ENCODE data around the gene CHD1L. TPM values are rescaled to one million over a fixed set of nuclear protein-coding genes. Genes with fewer than 3 reads are reported as not detected.

The CHD1L gene
- total and polyA plus RNA-seq, 2 of the 13 experiments (the other 11 are each of a cell fraction or from before 2014, with no cell fraction given) = 74.3 to 111 TPM

DNA sequence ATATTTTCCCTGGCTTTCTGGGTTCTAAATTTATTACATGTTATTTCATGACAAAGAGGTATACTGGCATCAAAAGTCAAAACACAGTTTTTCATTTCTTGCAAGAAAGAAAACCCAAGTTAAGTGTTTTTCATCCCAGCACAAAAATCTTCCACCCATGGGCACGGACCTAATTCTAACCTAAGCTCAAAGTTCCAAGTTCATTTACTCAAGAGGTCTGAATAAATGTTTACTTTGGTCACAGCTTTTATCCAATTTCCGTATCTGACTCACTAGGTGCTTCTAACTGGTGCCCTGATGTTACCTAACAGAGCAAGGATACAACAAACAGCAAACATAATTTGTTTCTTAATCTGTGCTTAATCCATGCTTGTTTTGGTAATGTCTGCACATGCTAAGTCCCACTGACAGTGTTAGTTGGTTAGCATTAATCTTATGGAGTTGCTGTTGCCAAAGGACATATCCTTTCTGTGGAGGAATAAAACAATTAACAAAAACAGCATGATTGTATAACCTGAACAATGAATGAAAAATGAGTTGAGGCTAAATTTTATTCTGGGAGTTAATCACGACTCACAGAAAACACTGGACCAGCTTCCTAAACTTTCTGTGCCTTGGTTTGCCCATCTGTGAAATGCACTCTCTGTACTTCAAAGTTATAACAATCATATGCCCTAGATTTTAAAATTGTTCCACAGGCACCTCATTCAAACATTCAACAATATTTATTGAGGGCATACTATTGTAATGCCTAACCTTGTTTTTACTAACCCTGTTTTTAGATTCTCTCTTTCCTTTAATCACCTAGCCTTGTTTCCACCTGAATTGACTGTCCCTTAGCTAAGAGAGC, 4.2 kb upstream of the CHD1L start (continued):
- TF ChIP-seq, protein P1, sequence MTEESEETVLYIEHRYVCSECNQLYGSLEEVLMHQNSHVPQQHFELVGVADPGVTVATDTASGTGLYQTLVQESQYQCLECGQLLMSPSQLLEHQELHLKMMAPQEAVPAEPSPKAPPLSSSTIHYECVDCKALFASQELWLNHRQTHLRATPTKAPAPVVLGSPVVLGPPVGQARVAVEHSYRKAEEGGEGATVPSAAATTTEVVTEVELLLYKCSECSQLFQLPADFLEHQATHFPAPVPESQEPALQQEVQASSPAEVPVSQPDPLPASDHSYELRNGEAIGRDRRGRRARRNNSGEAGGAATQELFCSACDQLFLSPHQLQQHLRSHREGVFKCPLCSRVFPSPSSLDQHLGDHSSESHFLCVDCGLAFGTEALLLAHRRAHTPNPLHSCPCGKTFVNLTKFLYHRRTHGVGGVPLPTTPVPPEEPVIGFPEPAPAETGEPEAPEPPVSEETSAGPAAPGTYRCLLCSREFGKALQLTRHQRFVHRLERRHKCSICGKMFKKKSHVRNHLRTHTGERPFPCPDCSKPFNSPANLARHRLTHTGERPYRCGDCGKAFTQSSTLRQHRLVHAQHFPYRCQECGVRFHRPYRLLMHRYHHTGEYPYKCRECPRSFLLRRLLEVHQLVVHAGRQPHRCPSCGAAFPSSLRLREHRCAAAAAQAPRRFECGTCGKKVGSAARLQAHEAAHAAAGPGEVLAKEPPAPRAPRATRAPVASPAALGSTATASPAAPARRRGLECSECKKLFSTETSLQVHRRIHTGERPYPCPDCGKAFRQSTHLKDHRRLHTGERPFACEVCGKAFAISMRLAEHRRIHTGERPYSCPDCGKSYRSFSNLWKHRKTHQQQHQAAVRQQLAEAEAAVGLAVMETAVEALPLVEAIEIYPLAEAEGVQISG (CRISPR knock-in tag; IDR thresholded peaks at IDR 0.05) = no peak
- TF ChIP-seq HDAC6 (IDR thresholded peaks at IDR 0.05; ENCODE audit: low read depth, low read length) = no peak
- TF ChIP-seq ZNF44 (CRISPR knock-in tag; IDR thresholded peaks at IDR 0.05) = no peak
- TF ChIP-seq GATA4 (IDR thresholded peaks at IDR 0.05; ENCODE audit: borderline replicate concordance, low read depth) = peak; percentile 91
- no peak for TF ChIP-seq ZNF674 (CRISPR knock-in tag; IDR thresholded peaks at IDR 0.05; ENCODE audit: low read depth)
- no peak for TF ChIP-seq MAFF (IDR thresholded peaks at IDR 0.05; ENCODE audit: low read depth, low read length)
- TF ChIP-seq NFYC (CRISPR knock-in tag; IDR thresholded peaks at IDR 0.05) = no peak
- TF ChIP-seq DDIT3 (CRISPR knock-in tag; IDR thresholded peaks at IDR 0.05) = no peak
- peak; percentile 61; the same call in 1 of the 2 replicates for TF ChIP-seq HHEX (CRISPR knock-in tag; IDR thresholded peaks at IDR 0.05)
- TF ChIP-seq, protein P2, sequence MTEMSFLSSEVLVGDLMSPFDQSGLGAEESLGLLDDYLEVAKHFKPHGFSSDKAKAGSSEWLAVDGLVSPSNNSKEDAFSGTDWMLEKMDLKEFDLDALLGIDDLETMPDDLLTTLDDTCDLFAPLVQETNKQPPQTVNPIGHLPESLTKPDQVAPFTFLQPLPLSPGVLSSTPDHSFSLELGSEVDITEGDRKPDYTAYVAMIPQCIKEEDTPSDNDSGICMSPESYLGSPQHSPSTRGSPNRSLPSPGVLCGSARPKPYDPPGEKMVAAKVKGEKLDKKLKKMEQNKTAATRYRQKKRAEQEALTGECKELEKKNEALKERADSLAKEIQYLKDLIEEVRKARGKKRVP (CRISPR knock-in tag; IDR thresholded peaks at IDR 0.05) = peak in 1 of 2 experiments; percentile 42; a peak in 1 of 4 replicates
- TF ChIP-seq HMG20B (CRISPR knock-in tag; conservative IDR thresholded peaks at IDR 0.05) = peak; percentile 70
- TF ChIP-seq ZC3H4 (CRISPR knock-in tag; IDR thresholded peaks at IDR 0.05; ENCODE audit: borderline replicate concordance) = no peak
- TF ChIP-seq NFKB2 (CRISPR knock-in tag; IDR thresholded peaks at IDR 0.05; ENCODE audit: borderline replicate concordance) = no peak
- no peak for TF ChIP-seq ZNF790 (CRISPR knock-in tag; IDR thresholded peaks at IDR 0.05; ENCODE audit: borderline replicate concordance)
- no peak for TF ChIP-seq REL (CRISPR knock-in tag; conservative IDR thresholded peaks at IDR 0.05)
- no peak for TF ChIP-seq BHLHE40 (IDR thresholded peaks at IDR 0.05; ENCODE audit: low read length)
- TF ChIP-seq ZNF564 (CRISPR knock-in tag; IDR thresholded peaks at IDR 0.05) = 0 out of 2 replicates have a peak, but pooled peaks have one; percentile 13
- TF ChIP-seq ZSCAN31 (CRISPR knock-in tag; IDR thresholded peaks at IDR 0.05; ENCODE audit: low read depth) = peak; percentile 38; the same call in 1 of the 2 replicates
- TF ChIP-seq, protein P3, sequence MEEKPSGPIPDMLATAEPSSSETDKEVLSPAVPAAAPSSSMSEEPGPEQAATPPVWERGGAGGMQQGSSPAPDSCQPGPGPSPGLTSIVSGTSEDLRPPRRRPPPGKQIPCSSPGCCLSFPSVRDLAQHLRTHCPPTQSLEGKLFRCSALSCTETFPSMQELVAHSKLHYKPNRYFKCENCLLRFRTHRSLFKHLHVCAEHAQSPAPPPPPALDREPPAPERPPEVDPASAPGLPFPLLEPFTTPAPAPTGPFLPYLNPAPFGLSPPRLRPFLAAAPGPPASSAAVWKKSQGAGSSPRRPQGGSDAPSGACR (CRISPR knock-in tag; IDR thresholded peaks at IDR 0.05) = no peak; the same call in 1 of the 2 replicates
- TF ChIP-seq AHR (CRISPR knock-in tag; IDR thresholded peaks at IDR 0.05) = no peak
- peak; percentile 81 for TF ChIP-seq ZGPAT (CRISPR knock-in tag; IDR thresholded peaks at IDR 0.05)
- no peak for TF ChIP-seq SMAD9 (CRISPR knock-in tag; IDR thresholded peaks at IDR 0.05)
- TF ChIP-seq PAWR (CRISPR knock-in tag; IDR thresholded peaks at IDR 0.05; ENCODE audit: borderline replicate concordance) = no peak
- TF ChIP-seq TBX3 (IDR thresholded peaks at IDR 0.05; ENCODE audit: borderline replicate concordance) = peak; percentile 81
- TF ChIP-seq CBX5 (CRISPR knock-in tag; IDR thresholded peaks at IDR 0.05; ENCODE audit: borderline replicate concordance) = no peak
